Right lung (tissue), 5 donors: ENCODE results near the gene RRP1. TPM values are rescaled to one million over a fixed set of nuclear protein-coding genes. Genes with fewer than 3 reads are reported as not detected.

ENCODE experiments used
- DNase-seq, 2 donors: peaks; one replicate each; pipeline ENCODE4 v3.0.0-alpha.2; 2013
- polyA plus RNA-seq, 5 donors: library from polyadenylated mRNA; unstranded; fragments of 120-200 nt; gene quantifications; one replicate each; pipeline versions ENCODE4 v1.2.1 to v1.2.3, GENCODE V29; 2013; ENCODE audit warnings: inconsistent platforms in 1 of 5, low replicate concordance in 1 of 5; ENCODE audit not compliant: insufficient read length in 5 of 5, insufficient read depth in 1 of 5

RRP1 gene
- polyA plus RNA-seq, 5 donors: 21.6 to 29.6 (median 25.7) TPM

DNA sequence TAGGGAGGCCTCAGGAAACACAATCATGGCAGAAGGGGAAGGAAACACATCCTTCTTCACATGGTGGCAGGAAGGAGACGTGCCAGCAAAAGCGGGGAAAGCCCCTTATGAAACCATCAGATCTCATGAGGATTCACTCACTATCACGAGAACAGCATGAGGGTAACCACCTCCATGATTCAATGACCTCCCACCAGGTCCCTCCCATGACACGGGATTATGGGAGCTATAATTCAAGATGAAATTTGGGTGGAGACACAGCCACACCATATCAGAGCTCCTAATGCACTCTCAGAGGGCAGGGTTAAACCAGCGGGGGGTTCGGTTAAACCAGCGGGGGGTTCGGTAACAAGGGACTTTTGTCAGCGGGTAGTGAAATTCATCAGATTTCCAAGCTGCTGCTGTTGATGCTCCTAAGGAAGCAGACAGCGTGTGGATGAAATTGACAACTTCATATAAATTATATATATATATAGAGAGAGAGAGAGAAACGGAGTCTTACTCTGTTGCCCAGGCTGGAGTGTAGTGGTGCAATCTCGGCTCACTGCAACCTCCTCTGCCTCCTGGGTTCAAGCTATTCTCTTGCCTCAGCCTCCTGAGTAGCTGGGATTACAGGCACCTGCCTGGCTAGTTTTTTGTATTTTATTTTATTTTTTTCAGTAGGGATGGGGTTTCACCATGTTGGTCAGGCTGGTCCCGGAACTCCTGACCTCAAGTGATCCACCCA lies 17.5 kb upstream of the RRP1 start:
- DNase-seq: no peak

DNA sequence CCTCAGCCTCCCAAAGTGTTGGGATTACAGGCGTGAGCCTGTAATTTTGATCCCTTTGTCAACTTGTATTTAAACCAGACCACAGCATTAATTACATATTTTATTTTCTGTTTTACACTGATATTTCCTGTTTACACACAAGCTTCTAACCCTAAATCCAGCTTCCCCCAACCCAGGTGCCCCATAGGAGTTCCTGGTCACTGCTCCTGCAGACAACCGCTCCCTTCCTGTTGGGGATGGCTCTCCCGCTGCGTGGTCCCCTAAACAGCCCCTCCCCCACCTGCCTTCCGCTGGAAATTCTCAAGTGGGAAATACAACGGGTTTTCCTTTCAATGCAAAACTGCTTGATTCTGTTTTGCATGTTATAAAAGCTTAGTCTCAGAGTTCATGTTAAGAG lies 17.0 kb upstream of the RRP1 start:
- no peak for DNase-seq

DNA sequence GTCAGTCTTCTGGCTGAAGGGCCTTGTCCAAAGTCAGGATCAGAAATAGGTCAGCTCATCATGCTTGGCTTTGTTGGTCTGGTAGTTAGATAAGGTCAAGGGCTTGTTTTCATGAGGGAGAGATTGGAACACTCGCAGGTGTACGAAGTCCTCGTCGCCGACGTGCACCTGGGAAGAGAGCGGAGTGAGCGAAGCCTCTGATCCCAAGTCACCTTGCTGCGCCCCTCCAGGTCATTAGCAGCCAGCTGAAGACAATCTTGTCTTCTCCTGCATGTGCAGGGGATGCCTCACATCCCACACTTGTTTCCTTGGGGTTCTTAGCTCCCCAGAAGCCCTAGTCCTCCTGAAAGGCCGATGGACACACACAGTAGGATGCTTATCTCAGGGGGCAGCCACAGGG lies 15.2 kb upstream of the RRP1 start:
- no peak for DNase-seq

DNA sequence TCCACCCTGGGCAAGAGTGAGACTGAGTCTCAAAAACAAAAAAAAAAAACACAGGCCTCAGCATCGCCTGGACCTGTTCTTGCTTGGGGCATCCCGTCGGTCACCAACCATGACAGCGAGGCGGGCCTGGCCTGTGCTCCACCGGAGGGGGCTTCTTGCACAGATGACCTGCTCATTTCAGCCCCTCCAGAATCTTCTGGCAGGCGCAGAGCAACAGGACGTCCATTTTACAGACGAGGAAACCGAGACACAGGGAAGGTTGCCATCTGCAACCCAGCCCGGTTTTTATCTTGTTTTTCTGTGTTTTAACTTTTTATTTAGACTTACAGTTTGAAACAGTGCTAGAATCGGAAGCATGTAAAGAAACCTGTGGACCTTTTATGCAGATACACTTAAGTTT lies 14.2 kb upstream of the RRP1 start:
- no peak for DNase-seq

DNA sequence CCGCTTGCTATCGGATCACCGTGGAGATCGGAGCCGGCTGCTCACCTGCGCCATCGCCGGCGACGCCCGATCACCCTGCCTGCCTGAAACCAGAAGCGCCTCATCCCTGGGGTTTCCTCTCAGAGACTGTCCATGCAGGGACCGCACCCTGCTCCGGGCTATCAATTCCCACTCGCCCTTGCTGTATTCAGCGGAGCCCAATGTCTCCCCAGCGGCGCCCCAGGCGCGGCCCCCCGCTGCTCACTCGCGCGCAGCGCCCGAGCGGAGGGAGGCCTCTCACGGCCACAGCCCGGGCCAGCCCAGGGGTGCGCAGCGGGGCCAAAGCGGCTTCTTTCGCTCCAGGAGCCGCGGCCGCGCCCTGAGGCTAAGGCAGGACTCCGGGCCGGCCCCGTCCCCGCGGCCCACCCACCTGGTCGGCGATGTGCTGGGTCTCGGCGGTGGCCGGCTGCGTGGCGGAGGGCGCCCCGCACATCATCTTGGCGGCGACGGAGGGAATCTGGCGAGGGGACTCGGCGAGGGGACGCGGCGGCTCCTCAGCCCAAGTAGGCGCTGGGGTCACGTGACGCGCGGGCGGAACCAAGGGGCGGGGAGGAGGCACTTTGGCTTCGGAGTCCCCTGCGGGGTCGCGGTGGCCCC lies 13.5 kb upstream of the RRP1 start, which contains the start of gene CSTB:
CSTB (minus strand) TSS at position 514 of the 636 bp plus-strand sequence; CDS start at position 475, 39 bp downstream.
- peak; percentile 73 to 78 for DNase-seq

DNA sequence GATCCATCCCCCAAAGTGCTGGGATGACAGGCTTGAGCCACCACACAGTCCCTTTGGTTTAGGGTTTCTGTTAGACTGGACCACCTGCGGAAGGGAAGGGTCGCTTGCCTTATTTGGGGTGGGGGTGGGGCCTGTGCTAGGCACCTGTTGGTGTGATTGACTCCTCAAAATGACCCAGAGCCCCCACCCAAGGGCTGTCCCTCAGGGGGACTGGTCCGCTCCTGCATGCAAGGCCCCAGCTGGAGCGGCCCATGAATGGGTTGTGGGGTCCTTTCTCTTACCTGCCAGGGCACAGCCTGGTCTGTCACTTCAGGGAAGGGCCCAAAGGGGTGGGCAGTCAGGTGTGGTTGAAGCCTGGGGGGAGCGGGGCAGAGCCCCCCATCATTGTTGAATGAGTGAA lies 11.4 kb upstream of the RRP1 start:
- no peak for DNase-seq

GRCh38 chr21:43778469-43779335 lies 10.7 kb upstream of the RRP1 start:
- no peak for DNase-seq

GRCh38 chr21:43779660-43780059 lies 9.7 kb upstream of the RRP1 start:
- DNase-seq: no peak

GRCh38 chr21:43781846-43782245 lies 7.5 kb upstream of the RRP1 start:
- DNase-seq: no peak

DNA sequence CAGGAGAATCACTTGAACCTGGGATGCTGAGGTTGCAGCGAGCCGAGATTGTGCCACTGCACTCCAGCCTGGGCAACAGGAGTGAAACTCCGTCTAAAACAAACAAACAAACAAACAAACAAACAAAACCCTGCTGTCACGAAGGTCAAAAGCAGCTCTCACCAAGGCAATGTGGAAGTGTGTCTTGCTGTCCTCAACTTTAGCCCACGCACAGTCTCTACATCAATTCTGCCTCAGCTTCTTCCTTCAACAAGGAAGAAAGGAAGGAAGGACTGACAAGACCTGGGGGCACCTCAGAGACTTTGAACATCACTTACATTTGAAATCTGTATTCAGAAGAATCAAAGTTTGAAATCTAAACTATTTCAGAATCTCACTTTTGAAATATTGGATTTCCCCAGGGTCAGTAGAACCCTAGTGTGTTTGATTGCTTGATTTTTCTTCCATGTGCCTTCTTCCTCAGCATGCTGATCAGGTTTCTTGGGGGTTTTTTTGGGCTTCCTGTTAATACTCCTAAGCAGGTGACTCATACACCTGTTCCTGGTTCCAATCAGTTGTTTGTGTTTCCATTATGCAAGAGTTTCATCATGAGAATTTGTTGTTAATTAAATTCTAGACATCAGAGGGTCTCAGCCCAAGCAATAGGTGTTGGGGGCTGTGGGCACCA lies 6.8 kb upstream of the RRP1 start:
- no peak for DNase-seq

GRCh38 chr21:43783098-43783700 lies 6.2 kb upstream of the RRP1 start:
- no peak for DNase-seq

DNA sequence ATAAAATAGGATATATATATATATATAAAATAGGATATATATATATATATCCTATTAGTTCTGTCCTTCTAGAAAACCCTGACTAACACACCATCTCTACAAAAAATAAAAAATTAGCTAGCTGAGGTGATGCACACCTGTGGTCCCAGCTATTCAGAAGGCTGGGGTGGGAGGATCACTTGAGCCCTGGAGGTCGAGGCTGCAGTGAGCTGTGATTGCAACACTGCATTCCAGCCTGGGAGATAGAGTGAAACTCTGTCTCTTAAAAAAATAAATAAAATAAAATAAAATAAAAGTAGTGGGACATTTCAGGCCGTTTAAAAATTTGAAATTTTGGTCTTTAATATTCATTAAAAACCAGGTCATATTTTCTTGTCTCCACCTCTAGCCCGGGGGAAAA lies 4.2 kb upstream of the RRP1 start:
- no peak for DNase-seq

GRCh38 chr21:43786300-43786806 lies 3.0 kb upstream of the RRP1 start:
- no peak for DNase-seq

DNA sequence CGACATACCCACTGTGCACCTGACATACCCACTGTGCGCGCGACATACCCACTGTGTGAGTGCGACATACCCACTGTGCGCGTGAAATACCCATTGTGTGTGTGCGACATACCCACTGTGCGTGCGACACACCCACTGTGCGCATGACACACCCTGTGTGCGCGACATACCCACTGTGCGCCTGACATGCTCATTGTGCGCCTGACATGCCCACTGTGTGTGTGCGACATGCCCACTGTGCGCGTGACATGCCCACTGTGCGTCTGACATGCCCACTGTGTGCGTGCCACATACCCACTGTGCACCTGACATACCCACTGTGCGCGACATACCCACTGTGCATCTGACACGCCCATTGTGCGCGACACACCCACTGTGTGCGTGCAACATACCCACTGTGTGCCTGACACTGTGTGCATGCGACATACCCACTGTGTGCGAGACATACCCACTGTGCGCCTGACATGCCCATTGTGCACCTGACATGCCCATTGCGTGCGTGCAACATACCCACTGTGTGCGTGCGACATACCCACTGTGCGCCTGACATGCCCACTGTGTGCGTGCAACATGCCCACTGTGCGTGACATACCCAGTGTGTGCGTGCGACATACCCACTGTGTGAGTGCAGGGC lies 2.5 kb upstream of the RRP1 start:
- DNase-seq: no peak

DNA sequence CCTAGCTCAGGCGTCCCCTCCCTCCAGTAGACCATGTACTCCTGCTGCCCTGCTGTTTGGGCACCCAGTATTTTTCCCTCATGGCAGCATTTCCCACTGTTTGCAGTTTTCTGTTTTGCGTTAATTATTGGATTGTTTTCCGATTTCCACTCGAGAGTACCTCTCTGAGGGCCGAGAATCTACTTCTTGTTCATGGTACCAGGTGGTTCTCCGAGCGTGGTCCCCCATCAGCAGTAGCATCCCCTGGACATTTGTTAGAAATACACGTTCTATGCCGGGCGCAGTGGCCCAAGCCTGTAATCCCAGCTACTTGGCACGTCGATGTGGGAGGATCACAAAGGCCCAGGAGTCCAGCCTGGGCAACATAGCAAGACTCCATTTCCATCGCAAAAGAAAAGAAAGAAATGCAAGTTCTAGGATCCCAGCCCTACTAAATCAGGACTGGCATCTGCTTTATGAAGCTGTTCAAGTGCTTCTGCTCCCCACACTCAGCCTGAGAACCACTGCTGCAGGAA lies 690 bp downstream of the RRP1 start:
- DNase-seq: no peak

DNA sequence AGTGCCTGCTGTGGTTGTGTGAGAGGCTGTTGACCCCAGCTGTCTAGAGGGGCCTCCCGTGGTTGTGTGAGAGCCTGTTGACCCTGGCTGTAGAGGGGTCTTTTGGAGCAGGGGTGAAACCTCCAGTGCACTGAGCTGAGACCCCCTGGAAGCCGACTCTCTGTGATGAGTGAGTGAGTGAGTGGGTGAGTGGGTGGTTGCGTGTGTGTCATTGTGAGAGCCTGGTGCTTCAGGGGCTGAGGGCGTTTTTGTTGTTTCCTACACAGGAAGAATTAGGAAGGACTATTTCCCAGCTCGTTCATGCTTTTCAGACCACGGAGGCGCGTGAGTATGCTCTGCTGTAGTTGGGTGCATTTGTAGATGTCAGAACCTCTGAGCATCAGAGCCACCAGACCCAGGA lies 3.0 kb downstream of the RRP1 start:
- no peak for DNase-seq

GRCh38 chr21:43793243-43793642 lies 3.9 kb downstream of the RRP1 start:
- no peak for DNase-seq

GRCh38 chr21:43794311-43794710 lies 4.9 kb downstream of the RRP1 start:
- no peak for DNase-seq

- DNase-seq: no peak
Measured at GRCh38 chr21:43794857-43795256, 5.5 kb downstream of the RRP1 start.

DNA sequence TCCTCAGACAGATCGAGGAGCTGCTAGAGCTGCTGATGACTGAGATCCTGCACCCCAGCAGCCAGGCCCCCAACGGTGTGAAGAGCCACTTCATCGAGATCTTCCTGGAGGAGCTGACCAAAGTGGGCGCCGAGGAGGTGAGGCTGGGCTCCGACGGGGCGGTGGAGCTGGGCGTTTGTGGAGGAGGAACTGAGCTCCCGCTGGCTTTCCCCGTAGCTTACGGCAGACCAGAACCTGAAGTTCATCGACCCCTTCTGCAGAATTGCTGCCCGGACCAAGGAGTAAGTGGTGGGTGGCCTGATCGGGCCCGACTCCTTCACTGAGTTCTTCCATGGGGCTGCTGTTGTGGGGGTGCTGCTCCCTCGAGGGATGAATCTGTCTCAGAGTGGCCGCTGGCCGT lies 8.0 kb downstream of the RRP1 start:
- no peak for DNase-seq
